ENCODE measurements around the gene CDV3.

The CDV3 gene

GRCh38 chr3:133568294-133569014, 5.0 kb upstream of the CDV3 start:
- no peak for DNase-seq (ENCODE audit: low read depth in 1 of 2, low spot score in 1 of 2)

- no peak for DNase-seq (ENCODE audit: low read depth in 1 of 2, low spot score in 1 of 2)
These were observed 3.1 kb upstream of the CDV3 start for GRCh38 chr3:133570139-133570936.

GRCh38 chr3:133570937-133571320, 2.6 kb upstream of the CDV3 start:
- no peak for DNase-seq (ENCODE audit: low read depth in 1 of 2, low spot score in 1 of 2)

GRCh38 chr3:133572158-133573053, 1.1 kb upstream of the CDV3 start:
- no peak for DNase-seq (ENCODE audit: low read depth in 1 of 2, low spot score in 1 of 2)

- DNase-seq (ENCODE audit: low read depth in 1 of 2, low spot score in 1 of 2): peak; percentile 100
These were observed 345 bp upstream of the CDV3 start for GRCh38 chr3:133573054-133573628.

GRCh38 chr3:133574260-133574881, 885 bp downstream of the CDV3 start:
- DNase-seq (ENCODE audit: low read depth in 1 of 2, low spot score in 1 of 2): peak; percentile 59

- no peak for DNase-seq (ENCODE audit: low read depth in 1 of 2, low spot score in 1 of 2)
These were observed 1.6 kb downstream of the CDV3 start for GRCh38 chr3:133575086-133575485.

- no peak for DNase-seq (ENCODE audit: low read depth in 1 of 2, low spot score in 1 of 2)
These were observed 2.7 kb downstream of the CDV3 start for GRCh38 chr3:133576169-133576568.

GRCh38 chr3:133578548-133579191, 5.2 kb downstream of the CDV3 start:
- no peak for DNase-seq (ENCODE audit: low read depth in 1 of 2, low spot score in 1 of 2)

GRCh38 chr3:133583396-133583795, 9.9 kb downstream of the CDV3 start:
- no peak for DNase-seq (ENCODE audit: low read depth in 1 of 2, low spot score in 1 of 2)

- DNase-seq (ENCODE audit: low read depth in 1 of 2, low spot score in 1 of 2): no peak
These were observed 14.5 kb downstream of the CDV3 start for GRCh38 chr3:133588035-133588434.

- no peak for DNase-seq (ENCODE audit: low read depth in 1 of 2, low spot score in 1 of 2)
These were observed 15.4 kb downstream of the CDV3 start for GRCh38 chr3:133588784-133589465.

GRCh38 chr3:133589503-133589902, 16.0 kb downstream of the CDV3 start:
- no peak for DNase-seq (ENCODE audit: low read depth in 1 of 2, low spot score in 1 of 2)

- no peak for DNase-seq (ENCODE audit: low read depth in 1 of 2, low spot score in 1 of 2)
These were observed 17.8 kb downstream of the CDV3 start for GRCh38 chr3:133591271-133591742.

- DNase-seq (ENCODE audit: low read depth in 1 of 2, low spot score in 1 of 2): no peak
These were observed 19.4 kb downstream of the CDV3 start for GRCh38 chr3:133592843-133593242.

GRCh38 chr3:133593243-133593642, 19.8 kb downstream of the CDV3 start:
- DNase-seq (ENCODE audit: low read depth in 1 of 2, low spot score in 1 of 2): no peak

- DNase-seq (ENCODE audit: low read depth in 1 of 2, low spot score in 1 of 2): peak in 1 of 2 donors; percentile 34
These were observed 21.9 kb downstream of the CDV3 start for GRCh38 chr3:133595341-133595740.

GRCh38 chr3:133598405-133598804, 24.9 kb downstream of the CDV3 start:
- DNase-seq (ENCODE audit: low read depth in 1 of 2, low spot score in 1 of 2): no peak

GRCh38 chr3:133599280-133599679, 25.8 kb downstream of the CDV3 start:
- no peak for DNase-seq (ENCODE audit: low read depth in 1 of 2, low spot score in 1 of 2)
